Smooth muscle cell (in vitro differentiated cells): ENCODE measurements around the gene FAM53B. TPM values are rescaled to one million over a fixed set of nuclear protein-coding genes. Genes with fewer than 3 reads are reported as not detected.

ENCODE experiments used
- DNase-seq: peaks from one replicate; lab custom pipeline; 2025; ENCODE audit not compliant: unreplicated experiment; lab: John Stamatoyannopoulos, UW
- H2AFZ ChIP-seq: fragments of 200-600 bp; sonication (generic); 2 replicates; pipeline ENCODE4 v1.6.0; 2016; ENCODE audit warnings: antibody characterized with exemption, low read depth, mild to moderate bottlenecking
- H3F3A ChIP-seq: fragments of 200-600 bp; sonication (generic); 2 replicates; pipeline ENCODE4 v1.6.0; 2017; ENCODE audit warnings: antibody characterized with exemption, low read depth
- H3K27ac ChIP-seq: fragments of 200-600 bp; sonication (generic); 2 replicates; pipeline ENCODE4 v1.5.1; 2016; ENCODE audit warnings: low read depth, mild to moderate bottlenecking
- H3K27me3 ChIP-seq: fragments of 200-600 bp; sonication (generic); 2 replicates; pipeline ENCODE4 v1.6.1; 2016; ENCODE audit warnings: low read depth, mild to moderate bottlenecking
- H3K36me3 ChIP-seq: fragments of 200-600 bp; sonication (generic); 2 replicates; pipeline ENCODE4 v1.5.1; 2016; ENCODE audit warnings: low read depth
- H3K4me1 ChIP-seq: fragments of 200-600 bp; sonication (generic); 2 replicates; pipeline ENCODE4 v1.5.1; 2016; ENCODE audit warnings: low read depth
- H3K4me2 ChIP-seq: fragments of 200-600 bp; sonication (generic); 2 replicates; pipeline ENCODE4 v1.6.0; 2016; ENCODE audit warnings: mild to moderate bottlenecking
- H3K4me3 ChIP-seq: fragments of 200-600 bp; sonication (generic); 2 replicates; pipeline ENCODE4 v1.5.1; 2016; ENCODE audit warnings: mild to moderate bottlenecking
- H3K79me2 ChIP-seq: fragments of 200-600 bp; sonication (generic); 2 replicates; pipeline ENCODE4 v1.6.0; 2016; ENCODE audit warnings: low read depth, mild to moderate bottlenecking
- H3K9ac ChIP-seq: fragments of 200-600 bp; sonication (generic); 2 replicates; pipeline ENCODE4 v1.6.0; 2016; ENCODE audit warnings: low read depth
- H3K9me3 ChIP-seq: fragments of 200-600 bp; sonication (generic); replicated peaks from 2 replicates; pipeline ENCODE4 v1.5.1; 2016; ENCODE audit warnings: low read depth
- H4K20me1 ChIP-seq: fragments of 200-600 bp; sonication (generic); 2 replicates; pipeline ENCODE4 v1.6.0; 2016; ENCODE audit warnings: low read depth
- CTCF ChIP-seq: fragments of 200-600 bp; sonication (generic); IDR thresholded peaks from 2 replicates; pipeline ENCODE4 v1.5.1; 2017; ENCODE audit warnings: borderline replicate concordance, mild to moderate bottlenecking, antibody characterized with exemption; ENCODE audit not compliant: insufficient read depth, poor library complexity, severe bottlenecking
- WGBS: methylation state at CpG from one replicate; pipeline ENCODE4 v1.1.7; 2016; ENCODE audit warnings: low lambda C conversion rate; 5-methylcytosine and 5-hydroxymethylcytosine counted together
- polyA plus RNA-seq: library from polyadenylated mRNA; unstranded; fragments of >200 nt; fragmentation: Nextera tagmentation; extraction: Ambion mirVana; gene quantifications from 2 replicates; pipeline ENCODE4 v1.2.1, GENCODE V29; 2016
- total RNA-seq: library from RNA; depleted of rRNA; stranded (reverse); fragments of >200 nt; gene quantifications from 2 replicates; pipeline ENCODE4 v1.2.3, GENCODE V29; 2014

Gene FAM53B
- total and polyA plus RNA-seq, 2 experiments from 2014 or later = 5.5 to 6.2 TPM

GRCh38 chr10:124703778-124704427 is 40.3 kb downstream of the FAM53B start:
- Histone ChIP-seq H3K4me1 (peaks cover 6% of the 10 kb centered on the region), H4K20me1 (peaks cover 85% of the 10 kb centered on the region), H2AFZ (no peak overlapping the region), H3F3A (no peaks in the 10 kb centered on the region), H3K36me3 (no peaks in the 10 kb centered on the region), H3K9me3 (no peaks in the 10 kb centered on the region), H3K27ac (no peak overlapping the region), H3K79me2 (no peaks in the 10 kb centered on the region), H3K27me3 (no peaks in the 10 kb centered on the region), H3K4me3 (no peak overlapping the region), H3K4me2 (no peak overlapping the region), H3K9ac (no peak overlapping the region)
- WGBS = 98% methylated on average over 10 of the region's 10 CpGs
- DNase-seq = no peak
- TF ChIP-seq CTCF = no peak

GRCh38 chr10:124703372-124703771 is 40.8 kb downstream of the FAM53B start:
- H3K79me2 ChIP-seq = no peaks in the 10 kb centered on the region
- no peaks in the 10 kb centered on the region for H3K36me3 ChIP-seq
- H3K4me2 ChIP-seq = no peak overlapping the region
- H3K9ac ChIP-seq = no peak overlapping the region
- H2AFZ ChIP-seq = no peak overlapping the region
- DNase-seq = no peak
- peaks cover 82% of the 10 kb centered on the region for H4K20me1 ChIP-seq
- WGBS = 97% methylated on average over 7 of the region's 7 CpGs
- no peaks in the 10 kb centered on the region for H3K9me3 ChIP-seq
- no peak for TF ChIP-seq CTCF
- H3K27me3 ChIP-seq = no peaks in the 10 kb centered on the region
- H3K27ac ChIP-seq = no peak overlapping the region
- no peak overlapping the region for H3K4me3 ChIP-seq
- H3K4me1 ChIP-seq = peaks cover 6% of the 10 kb centered on the region
- no peaks in the 10 kb centered on the region for H3F3A ChIP-seq

GRCh38 chr10:124701881-124702656 is 42.1 kb downstream of the FAM53B start:
- H3K9ac ChIP-seq = no peak overlapping the region
- H4K20me1 ChIP-seq = peaks cover 80% of the 10 kb centered on the region
- H3K27ac ChIP-seq = peak overlapping the region; percentile 26
- 50% methylated on average over 13 of the region's 13 CpGs for WGBS
- H3K4me3 ChIP-seq = no peak overlapping the region
- no peak for DNase-seq
- H3K4me1 ChIP-seq = no peaks in the 10 kb centered on the region
- H3K27me3 ChIP-seq = no peaks in the 10 kb centered on the region
- H3K4me2 ChIP-seq = peak overlapping the region; percentile 4
- no peaks in the 10 kb centered on the region for H3K9me3 ChIP-seq
- no peaks in the 10 kb centered on the region for H3K79me2 ChIP-seq
- no peak overlapping the region for H2AFZ ChIP-seq
- TF ChIP-seq CTCF = no peak
- no peaks in the 10 kb centered on the region for H3F3A ChIP-seq
- H3K36me3 ChIP-seq = no peaks in the 10 kb centered on the region
